T-helper 22 cell (primary cell): ENCODE data around the gene HINT3.
"Not testable (repeated sequence)": the region's sequence is repeated elsewhere in the genome, so short reads cannot be mapped to it uniquely, and the experiment has no call there.

Source experiments
- DNase-seq: peaks from one replicate; pipeline ENCODE4 v3.0.0-alpha.2; 2020; ENCODE audit warnings: low read depth

HINT3 gene

GRCh38 chr6:125956506-125957390 lies at the start of gene HINT3:
HINT3 (plus strand) TSS chr6:125956770; CDS start chr6:125956978, 208 bp downstream.
- peak; percentile 92 for DNase-seq

- DNase-seq, result no peak
These were observed 46.0 kb upstream of the HINT3 start for GRCh38 chr6:125910527-125910926.

GRCh38 chr6:125911051-125911451 lies 45.5 kb upstream of the HINT3 start:
- DNase-seq, result not testable (repeated sequence)

GRCh38 chr6:125912430-125912829 lies 44.1 kb upstream of the HINT3 start:
- DNase-seq, result not testable (repeated sequence)

- no peak for DNase-seq
These were observed 43.4 kb upstream of the HINT3 start for GRCh38 chr6:125913145-125913544.

GRCh38 chr6:125913864-125914351 lies 42.7 kb upstream of the HINT3 start:
- DNase-seq, result no peak

GRCh38 chr6:125918230-125918629 lies 38.3 kb upstream of the HINT3 start:
- DNase-seq, result no peak

GRCh38 chr6:125918681-125919566 lies 37.6 kb upstream of the HINT3 start:
- DNase-seq, result peak; percentile 19

- DNase-seq, result no peak
These were observed 37.0 kb upstream of the HINT3 start for GRCh38 chr6:125919618-125920017.

GRCh38 chr6:125922322-125922860 lies 34.2 kb upstream of the HINT3 start:
- DNase-seq, result no peak

GRCh38 chr6:125923366-125923877 lies 33.1 kb upstream of the HINT3 start:
- DNase-seq, result no peak

- no peak for DNase-seq
These were observed 32.4 kb upstream of the HINT3 start for GRCh38 chr6:125924169-125924568.

GRCh38 chr6:125924697-125925358 lies 31.7 kb upstream of the HINT3 start:
- no peak for DNase-seq

- DNase-seq, result no peak
These were observed 29.9 kb upstream of the HINT3 start for GRCh38 chr6:125926711-125927110.

- no peak for DNase-seq
These were observed 28.8 kb upstream of the HINT3 start for GRCh38 chr6:125927761-125928160.

GRCh38 chr6:125930765-125931418 lies 25.7 kb upstream of the HINT3 start:
- DNase-seq, result no peak

- no peak for DNase-seq
These were observed 24.7 kb upstream of the HINT3 start for GRCh38 chr6:125931733-125932450.

- no peak for DNase-seq
These were observed 24.1 kb upstream of the HINT3 start for GRCh38 chr6:125932451-125932795.

GRCh38 chr6:125935520-125935919 lies 21.1 kb upstream of the HINT3 start:
- not testable (repeated sequence) for DNase-seq

GRCh38 chr6:125939026-125939425 lies 17.5 kb upstream of the HINT3 start:
- no peak for DNase-seq
